Measurements from ENCODE around the gene GSDME.

Gene GSDME

GRCh38 chr7:24769851-24770250 is 12.6 kb upstream of the GSDME start:
- no peak for DNase-seq (ENCODE audit: low read depth)

- DNase-seq (ENCODE audit: low read depth), result no peak
These were observed 12.0 kb upstream of the GSDME start for GRCh38 chr7:24769014-24769830.

- DNase-seq (ENCODE audit: low read depth), result no peak
These were observed 10.8 kb upstream of the GSDME start for GRCh38 chr7:24767878-24768569.

DNA sequence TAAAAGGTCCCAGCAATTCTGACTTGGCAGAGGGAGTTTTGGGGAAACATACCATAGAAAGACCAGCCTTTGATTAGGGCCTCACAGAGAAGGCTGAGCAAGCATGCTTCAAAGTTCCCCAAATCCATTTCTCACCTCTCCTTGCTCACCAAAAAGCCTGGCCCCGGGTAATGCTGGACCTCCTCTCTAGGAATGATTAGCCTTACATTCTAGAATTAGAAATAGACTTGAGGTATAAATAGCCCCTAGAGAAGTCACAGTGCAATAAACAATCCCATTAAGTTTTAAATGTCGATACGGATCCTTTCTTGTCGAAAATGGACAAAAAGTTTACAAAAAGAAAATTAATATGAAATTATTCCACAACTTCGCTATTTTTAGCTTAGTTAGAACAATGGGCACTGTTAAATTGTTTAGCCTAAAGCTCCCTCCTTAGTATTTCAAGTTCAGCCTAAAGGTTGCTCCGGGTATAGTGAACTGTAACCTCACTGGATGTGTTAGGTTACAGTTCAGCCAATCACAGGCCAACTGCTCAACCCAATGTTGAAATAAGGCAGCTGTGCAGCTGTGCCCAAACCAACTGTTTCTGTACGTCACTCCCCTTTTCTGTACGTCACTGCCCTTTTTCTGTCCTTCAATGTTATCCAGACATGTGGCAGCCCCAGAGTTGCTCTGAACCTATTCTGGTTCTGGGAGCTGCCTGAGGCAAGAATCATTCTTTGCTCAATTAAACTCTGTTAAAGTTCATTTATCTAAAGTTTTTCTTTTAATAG is 7.9 kb upstream of the GSDME start:
- DNase-seq (ENCODE audit: low read depth), result no peak

DNA sequence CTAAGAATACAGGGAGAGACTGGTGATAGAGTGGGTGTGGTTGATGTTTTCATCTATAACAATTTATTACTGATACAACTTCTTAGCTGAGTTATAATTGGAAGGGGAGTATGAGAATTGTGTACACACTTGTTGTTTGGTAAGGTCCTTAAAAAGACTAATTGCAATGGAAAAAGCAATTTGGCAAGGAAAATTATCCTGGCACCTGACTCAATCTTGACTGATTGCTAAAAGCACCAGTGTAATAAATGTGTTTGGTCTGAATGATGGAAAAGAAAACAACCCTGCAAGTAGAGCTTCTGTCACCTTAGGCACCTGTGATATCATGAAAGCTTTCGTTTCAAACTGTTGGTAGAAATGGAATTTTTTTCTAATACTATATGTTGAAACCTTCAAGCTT is 6.7 kb upstream of the GSDME start:
- DNase-seq (ENCODE audit: low read depth), result no peak

GRCh38 chr7:24763303-24763901 is 6.1 kb upstream of the GSDME start:
- no peak for DNase-seq (ENCODE audit: low read depth)

DNA sequence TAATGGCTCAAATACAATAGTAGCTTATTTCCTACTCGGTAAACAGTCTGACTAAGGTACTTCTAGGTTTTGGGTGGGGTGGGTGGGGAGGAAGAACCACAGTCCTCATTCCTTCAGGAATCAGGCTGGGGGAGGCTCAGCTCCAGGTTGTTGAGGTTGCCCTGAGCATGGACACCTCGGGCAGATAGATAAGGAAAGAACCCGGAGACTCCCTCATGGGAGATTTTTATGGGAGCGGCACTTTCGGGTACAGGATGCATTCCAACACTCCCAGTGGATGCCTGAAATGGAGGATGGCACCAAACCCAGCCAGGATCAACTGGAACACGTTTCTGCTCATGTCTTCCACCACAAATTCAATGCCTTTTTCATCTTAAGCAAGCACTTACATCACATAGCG is 5.5 kb upstream of the GSDME start:
- DNase-seq (ENCODE audit: low read depth), result no peak

DNA sequence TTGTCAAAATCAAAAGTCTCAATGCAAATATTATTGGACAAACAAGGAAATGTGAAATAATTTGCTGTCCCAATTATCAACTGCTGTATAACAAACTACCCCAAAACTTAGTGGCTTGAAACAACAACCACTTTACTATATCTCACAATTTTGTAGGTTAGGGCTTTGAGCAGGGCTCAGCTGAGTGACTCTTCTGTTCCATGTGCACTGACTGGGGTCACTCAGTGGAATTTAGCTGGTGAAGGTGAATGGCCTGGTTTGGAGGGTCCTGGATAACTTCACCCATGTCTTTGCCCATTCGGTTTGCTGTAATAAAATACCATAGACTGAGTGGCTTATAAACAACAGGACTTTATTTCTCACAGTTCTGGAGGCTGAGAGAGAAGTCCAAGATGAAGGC is 3.7 kb upstream of the GSDME start:
- no peak for DNase-seq (ENCODE audit: low read depth)

DNA sequence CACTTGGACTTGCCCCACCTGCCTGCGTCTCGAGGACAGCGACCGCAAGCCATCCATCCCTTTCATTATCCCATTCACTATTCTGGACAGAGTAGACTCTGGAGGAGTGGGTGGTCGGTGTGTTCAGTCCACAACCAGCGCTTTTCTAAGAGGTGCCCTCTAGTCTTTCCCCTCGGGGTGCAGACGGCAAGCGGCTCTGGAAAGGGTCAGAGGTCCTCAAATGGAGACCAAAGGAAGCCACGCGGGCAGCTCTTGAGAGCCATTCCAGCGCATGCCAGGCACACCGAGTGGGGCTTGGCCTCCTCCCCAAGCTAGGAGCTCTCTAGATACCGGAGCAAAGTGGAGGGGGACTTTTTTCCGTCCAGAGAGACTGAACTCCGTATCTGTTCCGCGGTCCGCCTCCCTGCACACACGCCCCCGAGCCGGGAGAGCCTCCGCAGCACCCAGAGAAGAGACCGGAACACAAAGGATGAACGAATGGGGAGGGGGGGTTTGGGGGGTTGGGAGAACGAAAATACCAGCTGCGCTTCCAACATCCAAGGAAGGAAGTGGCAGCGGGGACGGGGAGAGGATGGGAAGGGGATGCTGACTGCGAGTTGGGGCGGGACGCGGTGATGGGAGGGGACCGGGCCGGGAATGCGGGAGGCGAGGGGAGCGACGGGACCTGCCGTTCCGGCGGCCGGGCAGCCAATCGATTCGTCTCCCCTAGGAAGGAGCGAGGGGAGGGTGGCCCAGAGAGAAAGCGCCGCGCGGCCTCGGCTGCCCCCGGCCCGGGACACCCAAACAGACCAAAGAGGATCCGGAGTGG is 515 bp downstream of the GSDME start:
- DNase-seq (ENCODE audit: low read depth), result no peak

- no peak for DNase-seq (ENCODE audit: low read depth)
These were observed 1.5 kb downstream of the GSDME start for GRCh38 chr7:24755541-24756407.

DNA sequence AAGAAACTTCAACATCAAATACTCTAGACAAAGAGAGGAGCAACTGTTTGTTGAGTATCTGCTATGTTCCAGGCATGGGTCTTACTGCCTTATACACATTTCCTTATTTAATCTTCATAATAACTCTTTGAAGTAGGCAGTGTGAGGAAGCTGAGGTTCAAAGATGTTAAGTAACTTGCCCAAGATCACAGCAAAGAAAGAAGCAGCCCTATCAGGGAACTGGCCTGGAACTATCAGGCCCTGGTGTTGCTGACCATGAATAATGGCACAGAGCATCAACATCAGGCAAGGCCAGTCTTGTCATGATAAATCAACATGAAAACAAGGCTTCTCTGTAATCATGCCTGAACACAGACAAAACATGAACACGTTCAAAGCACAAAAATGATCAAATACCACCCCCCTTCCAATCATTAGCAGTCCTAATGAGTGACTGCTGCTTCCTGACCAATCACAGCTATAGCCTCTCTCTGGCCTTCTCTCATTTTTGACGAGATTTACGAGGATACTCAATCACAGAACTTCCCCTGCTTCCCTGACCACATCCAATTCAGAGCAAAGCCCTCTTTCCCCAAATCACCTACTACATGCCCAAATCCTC is 2.3 kb downstream of the GSDME start:
- DNase-seq (ENCODE audit: low read depth), result no peak

GRCh38 chr7:24752073-24752800 is 5.0 kb downstream of the GSDME start:
- DNase-seq (ENCODE audit: low read depth), result no peak

DNA sequence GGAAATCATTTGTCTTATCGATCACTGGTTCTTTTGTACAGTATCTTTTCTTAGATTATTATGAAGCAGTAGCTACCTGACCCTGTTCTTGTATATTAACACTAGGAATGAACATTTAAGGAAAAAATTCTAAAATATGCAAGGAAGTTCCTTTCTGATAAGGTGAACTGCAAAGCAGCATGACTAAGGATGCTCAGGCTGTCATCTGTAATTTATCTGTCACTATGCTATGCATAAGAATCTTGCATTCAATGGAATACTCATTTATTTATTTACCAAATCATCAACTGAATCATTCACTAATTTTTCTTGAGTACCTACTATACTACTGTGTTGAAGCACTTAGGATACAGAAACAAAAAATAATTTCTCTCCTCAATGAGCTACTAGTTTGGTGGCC is 5.8 kb downstream of the GSDME start:
- DNase-seq (ENCODE audit: low read depth), result no peak

DNA sequence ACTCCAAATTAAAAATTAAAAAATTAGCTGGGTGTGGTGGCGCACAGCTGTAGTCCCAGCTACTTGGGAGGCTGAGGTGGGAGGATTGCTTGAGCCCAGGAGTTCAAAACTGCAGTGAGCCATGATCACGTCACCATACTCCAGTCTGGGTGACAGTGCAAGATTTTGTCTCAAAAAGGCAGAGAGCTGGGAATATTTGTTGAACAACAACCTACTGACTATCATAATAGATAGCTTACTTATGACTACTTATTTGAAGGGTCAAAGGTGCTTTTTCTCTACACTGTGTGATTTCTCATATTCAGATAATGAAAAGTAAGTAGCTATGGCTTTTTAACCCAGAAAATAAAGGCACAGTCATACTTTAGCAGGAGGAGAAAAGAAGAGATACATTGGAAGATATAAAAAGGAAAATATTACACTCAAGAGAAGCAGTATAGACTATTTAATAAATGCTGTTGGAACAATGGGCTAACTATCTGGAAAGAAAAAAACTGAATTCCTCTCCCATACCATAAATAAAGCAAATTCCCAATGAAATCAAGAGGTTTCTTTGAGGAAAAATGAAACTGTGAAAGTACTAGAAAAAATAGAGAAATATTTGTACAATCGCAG is 6.7 kb downstream of the GSDME start:
- no peak for DNase-seq (ENCODE audit: low read depth)

DNA sequence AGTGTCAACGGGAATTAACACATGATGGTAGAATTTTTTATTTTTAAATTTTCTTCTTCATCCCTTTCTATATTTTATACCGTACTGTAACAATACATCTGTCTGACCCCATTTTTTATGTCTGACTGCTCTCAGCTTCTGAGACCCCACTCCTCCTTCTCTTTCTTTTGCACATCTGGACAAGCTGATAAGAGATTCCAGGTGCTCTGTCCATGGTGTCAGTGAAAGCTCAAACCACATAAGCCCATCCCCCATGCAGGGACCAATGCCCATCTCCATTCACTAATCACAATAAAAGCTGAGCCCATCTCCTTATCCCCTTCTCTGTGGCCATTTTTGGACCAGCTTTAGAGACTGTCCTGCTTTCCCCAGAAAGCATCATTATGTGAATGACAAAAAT is 8.7 kb downstream of the GSDME start:
- DNase-seq (ENCODE audit: low read depth), result no peak

GRCh38 chr7:24745355-24745754 is 11.9 kb downstream of the GSDME start:
- no peak for DNase-seq (ENCODE audit: low read depth)

DNA sequence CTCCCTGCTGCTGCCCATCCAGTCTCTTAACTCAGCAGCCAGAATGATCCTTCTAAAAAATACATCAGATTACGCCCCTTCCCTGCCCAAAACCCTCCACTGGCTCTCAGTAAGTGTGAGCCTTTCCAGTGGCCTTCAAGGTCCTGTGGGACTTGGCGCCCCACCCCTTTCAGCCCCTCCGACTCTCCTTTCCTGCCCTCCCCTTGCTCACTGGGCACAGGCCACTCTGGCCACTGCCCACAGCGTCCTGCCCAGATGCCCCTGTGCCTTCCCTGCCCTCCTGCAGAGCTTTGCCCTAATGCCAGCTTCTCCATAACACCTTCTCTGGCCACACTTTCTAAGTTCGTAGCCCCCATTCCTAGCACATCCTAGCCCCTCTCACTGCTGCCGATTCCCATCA is 13.8 kb downstream of the GSDME start:
- no peak for DNase-seq (ENCODE audit: low read depth)

DNA sequence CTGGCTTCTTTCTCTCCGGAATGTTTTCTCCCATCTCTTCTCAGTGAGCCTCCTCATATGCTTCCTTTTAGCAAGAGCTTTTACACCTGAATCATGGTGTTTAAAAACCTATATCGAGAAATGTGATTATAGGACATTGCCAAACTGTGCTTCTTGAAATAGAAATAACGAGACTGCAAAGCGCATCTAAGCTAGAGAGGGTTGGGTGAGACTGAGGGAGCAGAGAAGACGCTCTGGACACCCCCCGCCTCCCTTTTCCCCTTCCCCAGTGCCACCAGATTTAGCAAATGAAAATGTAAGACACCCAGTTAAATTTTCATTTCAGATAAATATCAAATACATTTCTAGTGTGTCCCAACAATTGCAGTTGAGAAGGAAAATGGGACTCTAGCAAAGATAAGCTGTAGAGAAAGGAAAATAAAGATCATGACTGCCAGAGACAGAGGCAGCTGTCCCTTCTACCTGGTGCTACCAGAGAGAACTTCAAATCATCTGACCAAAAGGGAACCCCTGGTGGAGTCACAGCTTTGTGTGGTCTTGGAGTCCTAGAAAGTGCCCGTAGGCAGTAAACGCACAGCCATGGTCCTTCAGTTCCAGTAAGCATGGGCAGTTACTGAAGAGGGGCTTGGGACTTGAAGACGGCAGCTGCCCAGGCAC is 14.6 kb downstream of the GSDME start:
- no peak for DNase-seq (ENCODE audit: low read depth)

All from T-helper 22 cell (primary cell).